Mesendoderm (in vitro differentiated cells): ENCODE measurements around the gene ANGPTL2.

Experiments used
- DNase-seq: peaks from one replicate; pipeline ENCODE4 v3.0.0; 2013
- H2AK5ac ChIP-seq: 2 replicates; pipeline ENCODE4 v1.6.1; 2013; ENCODE audit warnings: low read length, inconsistent platforms
- H2BK120ac ChIP-seq: 2 replicates; pipeline ENCODE4 v1.6.1; 2013; ENCODE audit warnings: low read depth, mild to moderate bottlenecking, low read length, moderate library complexity, mixed read lengths
- H2BK15ac ChIP-seq: replicated peaks from 2 replicates; pipeline ENCODE4 v1.6.1; 2013; ENCODE audit warnings: low read depth, mild to moderate bottlenecking, moderate library complexity
- H2BK5ac ChIP-seq: 2 replicates; pipeline ENCODE4 v1.6.1; 2013; ENCODE audit warnings: low read length, inconsistent platforms
- H3K18ac ChIP-seq: 2 replicates; pipeline ENCODE4 v1.6.1; 2013; ENCODE audit warnings: mild to moderate bottlenecking, low read length, mixed read lengths
- H3K23ac ChIP-seq: one replicate; pipeline ENCODE4 v1.6.1; 2013; ENCODE audit warnings: low read length
- H3K27ac ChIP-seq: 2 replicates; pipeline ENCODE4 v1.5.1; 2013; ENCODE audit warnings: low read depth, mild to moderate bottlenecking, inconsistent platforms, low read length, moderate library complexity
- H3K27me3 ChIP-seq: 2 replicates; pipeline ENCODE4 v1.6.1; 2013; ENCODE audit warnings: low read length, control low read depth, mild to moderate bottlenecking, inconsistent platforms; ENCODE audit not compliant: insufficient read depth, poor library complexity
- H3K36me3 ChIP-seq: 2 replicates; pipeline ENCODE4 v1.6.1; 2013; ENCODE audit warnings: low read length, inconsistent platforms; ENCODE audit not compliant: control insufficient read depth, insufficient read depth
- H3K4ac ChIP-seq: one replicate; pipeline ENCODE4 v1.6.1; 2013; ENCODE audit warnings: low read depth, mild to moderate bottlenecking, low read length, moderate library complexity
- H3K4me1 ChIP-seq: 2 replicates; pipeline ENCODE4 v1.6.1; 2013; ENCODE audit warnings: low read depth, low read length, inconsistent platforms; ENCODE audit not compliant: control insufficient read depth
- H3K4me2 ChIP-seq: 2 replicates; pipeline ENCODE4 v1.6.1; 2013; ENCODE audit warnings: low read length
- H3K4me3 ChIP-seq: 2 replicates; pipeline ENCODE4 v1.5.1; 2013; ENCODE audit warnings: mild to moderate bottlenecking, low read length
- H3K56ac ChIP-seq: one replicate; pipeline ENCODE4 v1.6.1; 2013; ENCODE audit warnings: low read length
- H3K79me1 ChIP-seq: 2 replicates; pipeline ENCODE4 v1.6.1; 2013; ENCODE audit warnings: low read length, inconsistent platforms
- H3K79me2 ChIP-seq: 2 replicates; pipeline ENCODE4 v1.6.1; 2013; ENCODE audit warnings: mild to moderate bottlenecking, low read length; ENCODE audit not compliant: control insufficient read depth, insufficient read depth
- H3K9ac ChIP-seq: 2 replicates; pipeline ENCODE4 v1.6.1; 2013; ENCODE audit warnings: low read length, inconsistent platforms
- H4K5ac ChIP-seq: one replicate; pipeline ENCODE4 v1.6.1; 2013; ENCODE audit warnings: low read length
- H4K8ac ChIP-seq: one replicate; pipeline ENCODE4 v1.6.1; 2013; ENCODE audit warnings: low read depth, mild to moderate bottlenecking, control low read depth, low read length, moderate library complexity
- WGBS: extraction: QIAGEN DNeasy Blood & Tissue Kit; methylation state at CpG from one replicate; pipeline ENCODE4 v1.1.7; 2013; ENCODE audit warnings: low lambda C conversion rate, missing lambda C conversion rate; ENCODE audit not compliant: insufficient coverage; ENCODE audit errors: extremely low coverage; 5-methylcytosine and 5-hydroxymethylcytosine counted together

The ANGPTL2 gene

GRCh38 chr9:127066851-127067136, 55.6 kb downstream of the ANGPTL2 start:
- Histone ChIP-seq H3K4me2 (no peak overlapping the region), H2BK120ac (no peak overlapping the region), H3K27me3 (no peaks in the 10 kb centered on the region), H4K8ac (no peak overlapping the region), H2BK15ac (no peak overlapping the region), H3K27ac (no peak overlapping the region), H2AK5ac (no peak overlapping the region), H3K4me3 (no peak overlapping the region), H3K79me2 (no peaks in the 10 kb centered on the region), H3K18ac (no peak overlapping the region), H2BK5ac (no peak overlapping the region), H3K79me1 (no peaks in the 10 kb centered on the region), H4K5ac (no peak overlapping the region), H3K4me1 (no peaks in the 10 kb centered on the region), H3K9ac (no peak overlapping the region), H3K23ac (no peak overlapping the region), H3K36me3 (no peaks in the 10 kb centered on the region), H3K4ac (no peak overlapping the region), H3K56ac (no peak overlapping the region)
- no CpG with 5 or more reads among the region's 2 CpGs for WGBS
- no peak for DNase-seq

- Histone ChIP-seq H3K9ac (no peak overlapping the region), H2AK5ac (no peak overlapping the region), H3K4me2 (no peak overlapping the region), H2BK120ac (no peak overlapping the region), H3K4me1 (no peaks in the 10 kb centered on the region), H3K27ac (no peak overlapping the region), H4K5ac (no peak overlapping the region), H3K4ac (no peak overlapping the region), H3K36me3 (no peaks in the 10 kb centered on the region), H3K23ac (no peak overlapping the region), H3K27me3 (no peaks in the 10 kb centered on the region), H3K56ac (no peak overlapping the region), H3K79me2 (no peaks in the 10 kb centered on the region), H2BK15ac (no peak overlapping the region), H2BK5ac (no peak overlapping the region), H3K18ac (no peak overlapping the region), H3K4me3 (no peak overlapping the region), H3K79me1 (no peaks in the 10 kb centered on the region), H4K8ac (no peak overlapping the region)
- WGBS: no CpG with 5 or more reads among the region's 9 CpGs
- no peak for DNase-seq
These were observed 56.2 kb downstream of the ANGPTL2 start for GRCh38 chr9:127066060-127066850.

GRCh38 chr9:127065592-127065991, 56.8 kb downstream of the ANGPTL2 start:
- H3K27me3 ChIP-seq: no peaks in the 10 kb centered on the region
- WGBS: no CpG with 5 or more reads among the region's 1 CpG
- no peak overlapping the region for H3K4me2 ChIP-seq
- H3K4me1 ChIP-seq: no peaks in the 10 kb centered on the region
- H3K79me2 ChIP-seq: no peaks in the 10 kb centered on the region
- H3K4ac ChIP-seq: no peak overlapping the region
- no peak for DNase-seq
- no peak overlapping the region for H4K5ac ChIP-seq
- no peak overlapping the region for H2AK5ac ChIP-seq
- no peak overlapping the region for H2BK5ac ChIP-seq
- no peak overlapping the region for H3K4me3 ChIP-seq
- no peak overlapping the region for H3K18ac ChIP-seq
- H3K27ac ChIP-seq: no peak overlapping the region
- no peaks in the 10 kb centered on the region for H3K79me1 ChIP-seq
- H3K9ac ChIP-seq: no peak overlapping the region
- H3K36me3 ChIP-seq: no peaks in the 10 kb centered on the region
- no peak overlapping the region for H2BK15ac ChIP-seq
- H3K23ac ChIP-seq: no peak overlapping the region
- no peak overlapping the region for H4K8ac ChIP-seq
- H3K56ac ChIP-seq: no peak overlapping the region
- no peak overlapping the region for H2BK120ac ChIP-seq

- Histone ChIP-seq H3K4ac (no peak overlapping the region), H3K36me3 (no peaks in the 10 kb centered on the region), H3K4me2 (no peak overlapping the region), H3K27ac (no peak overlapping the region), H3K79me1 (no peaks in the 10 kb centered on the region), H3K18ac (no peak overlapping the region), H4K8ac (no peak overlapping the region), H2BK120ac (no peak overlapping the region), H3K23ac (no peak overlapping the region), H3K56ac (no peak overlapping the region), H4K5ac (no peak overlapping the region), H2BK15ac (no peak overlapping the region), H2AK5ac (no peak overlapping the region), H2BK5ac (no peak overlapping the region), H3K4me3 (no peak overlapping the region), H3K9ac (no peak overlapping the region), H3K79me2 (no peaks in the 10 kb centered on the region), H3K27me3 (no peaks in the 10 kb centered on the region), H3K4me1 (no peaks in the 10 kb centered on the region)
- DNase-seq: no peak
- 100% methylated on average over 2 of the region's 2 CpGs for WGBS
These were observed 58.1 kb downstream of the ANGPTL2 start for GRCh38 chr9:127064335-127064734.

- Histone ChIP-seq H3K27me3 (no peaks in the 10 kb centered on the region), H4K5ac (no peak overlapping the region), H3K4ac (no peak overlapping the region), H2AK5ac (no peak overlapping the region), H2BK15ac (no peak overlapping the region), H2BK5ac (no peak overlapping the region), H3K79me1 (no peaks in the 10 kb centered on the region), H4K8ac (no peak overlapping the region), H3K36me3 (no peaks in the 10 kb centered on the region), H3K4me3 (no peak overlapping the region), H3K9ac (no peak overlapping the region), H3K18ac (no peak overlapping the region), H3K27ac (no peak overlapping the region), H3K4me1 (no peaks in the 10 kb centered on the region), H2BK120ac (no peak overlapping the region), H3K23ac (no peak overlapping the region), H3K79me2 (no peaks in the 10 kb centered on the region), H3K56ac (no peak overlapping the region), H3K4me2 (no peak overlapping the region)
- DNase-seq: no peak
- no CpG with 5 or more reads among the region's 3 CpGs for WGBS
These were observed 61.0 kb downstream of the ANGPTL2 start for GRCh38 chr9:127061411-127061810.

- no peak for DNase-seq
- Histone ChIP-seq H3K27ac (no peak overlapping the region), H3K9ac (no peak overlapping the region), H4K8ac (no peak overlapping the region), H3K56ac (no peak overlapping the region), H2BK15ac (no peak overlapping the region), H2AK5ac (no peak overlapping the region), H3K79me1 (no peaks in the 10 kb centered on the region), H3K4me3 (no peak overlapping the region), H3K23ac (no peak overlapping the region), H2BK120ac (no peak overlapping the region), H3K79me2 (no peaks in the 10 kb centered on the region), H2BK5ac (no peak overlapping the region), H3K36me3 (no peaks in the 10 kb centered on the region), H3K27me3 (no peaks in the 10 kb centered on the region), H3K18ac (no peak overlapping the region), H4K5ac (no peak overlapping the region), H3K4me2 (no peak overlapping the region), H3K4ac (no peak overlapping the region), H3K4me1 (no peaks in the 10 kb centered on the region)
- no CpG with 5 or more reads among the region's 4 CpGs for WGBS
These were observed 62.6 kb downstream of the ANGPTL2 start for GRCh38 chr9:127059765-127060361.
